K562 (cell line): ENCODE data around the gene DNAJC6. TPM values are rescaled to one million over a fixed set of nuclear protein-coding genes. Genes with fewer than 3 reads are reported as not detected.

Experiments used
- ADNP ChIP-seq: fragments of 200-800 bp; sonication (Bioruptor generic); IDR thresholded peaks from 2 replicates; pipeline ENCODE4 v1.6.1; 2016; ENCODE audit warnings: missing genetic modification characterization, missing compliant biosample characterization
- BDP1 ChIP-seq: IDR thresholded peaks from 3 replicates; pipeline ENCODE4 v1.6.1; 2011; ENCODE audit not compliant: insufficient read length, insufficient read depth
- BRD9 ChIP-seq: fragments of 450-650 bp; IDR thresholded peaks from 2 replicates; pipeline ENCODE4 v1.6.1; 2018; ENCODE audit warnings: low read depth; ENCODE audit not compliant: partially characterized antibody
- CBX2 ChIP-seq: fragments of 200-600 bp; sonication (generic); IDR thresholded peaks from one replicate; pipeline ENCODE4 v1.6.1; 2012; ENCODE audit warnings: mild to moderate bottlenecking, low read length, inconsistent platforms; ENCODE audit not compliant: insufficient read depth, poor library complexity, severe bottlenecking
- CC2D1A ChIP-seq: fragments of 450-650 bp; IDR thresholded peaks from 2 replicates; pipeline ENCODE4 v1.6.1; 2017; ENCODE audit warnings: mild to moderate bottlenecking
- CHCHD3 ChIP-seq: fragments of 250-450 bp; sonication (Bioruptor Pico); IDR thresholded peaks from 2 replicates; pipeline ENCODE4 v2.1.2; 2022; ENCODE audit warnings: mild to moderate bottlenecking
- GTF2A2 ChIP-seq: IDR thresholded peaks from 2 replicates; pipeline ENCODE4 v1.6.1; 2016; ENCODE audit warnings: mild to moderate bottlenecking, missing genetic modification characterization, missing compliant biosample characterization
- KLF10 ChIP-seq: fragments of 250-450 bp; sonication (Bioruptor Pico); IDR thresholded peaks from 2 replicates; pipeline ENCODE4 v1.6.1; 2021; ENCODE audit warnings: matching md5 sums
- MCM7 ChIP-seq, 2 experiments: fragments of 450-650 bp; IDR thresholded peaks; 2 replicates each; pipeline ENCODE4 v1.6.1; 2016 to 2018
- MYC ChIP-seq, 2 experiments: fragments of 250-450 bp in 1 of 2; sonication (Bioruptor Pico) in 1 of 2; IDR thresholded peaks; 2 replicates each; pipeline versions ENCODE4 v1.5.1 to v1.6.1; 2012 to 2021; ENCODE audit warnings: low read depth in 2 of 2, borderline replicate concordance in 1 of 2, improper control_type of control experiment in 1 of 2, low read length in 1 of 2, mild to moderate bottlenecking in 1 of 2, moderate library complexity in 1 of 2
- NR4A1 ChIP-seq, 2 experiments: fragments of 250-450 bp in 1 of 2; fragments of 450-650 bp in 1 of 2; sonication (Bioruptor Pico) in 1 of 2; IDR thresholded peaks; 2 replicates each; pipeline versions ENCODE4 v1.4.0 to v1.6.1; 2016 to 2020; ENCODE audit warnings: mild to moderate bottlenecking in 2 of 2, missing compliant biosample characterization in 1 of 2, missing genetic modification characterization in 1 of 2, moderate library complexity in 1 of 2
- POU5F1 ChIP-seq: fragments of 150-350 bp; IDR thresholded peaks from 2 replicates; pipeline ENCODE4 v1.6.1; 2014; ENCODE audit warnings: borderline replicate concordance, low read length, low read depth, mild to moderate bottlenecking; ENCODE audit not compliant: partially characterized antibody
- SREBF2 ChIP-seq: sonication (generic); formaldehyde crosslinking; IDR thresholded peaks from 2 replicates; pipeline ENCODE4 v1.4.0; 2020; ENCODE audit warnings: mild to moderate bottlenecking, missing genetic modification reagents
- ZBTB8A ChIP-seq: fragments of 450-650 bp; IDR thresholded peaks from 2 replicates; pipeline ENCODE4 v1.6.1; 2018; ENCODE audit warnings: mild to moderate bottlenecking, moderate library complexity; ENCODE audit not compliant: partially characterized antibody
- ZNF347 ChIP-seq: fragments of 450-650 bp; formaldehyde crosslinking; IDR thresholded peaks from 2 replicates; pipeline ENCODE4 v1.4.0; 2020; ENCODE audit warnings: low read depth, mild to moderate bottlenecking, moderate library complexity
- ZSCAN32 ChIP-seq: fragments of 450-650 bp; formaldehyde crosslinking; IDR thresholded peaks from 2 replicates; pipeline ENCODE4 v1.4.0; 2020; ENCODE audit warnings: mild to moderate bottlenecking, moderate library complexity
- polyA plus RNA-seq, 8 experiments: library from polyadenylated mRNA; depleted of rRNA in 4 of 8; stranded (reverse) in 5 of 8; unstranded in 3 of 8; fragments of >200 nt; fragmentation: Nextera tagmentation in 2 of 8; fragmentation: Illumina TruSeq in 1 of 8; extraction: Ambion mirVana in 2 of 8; extraction: Trizol in 1 of 8; gene quantifications; 2 replicates each; pipeline versions ENCODE4 v1.2.1 to v1.2.3, GENCODE V29; 2011 to 2014; ENCODE audit warnings: inconsistent platforms in 1 of 8, missing spikeins in 1 of 8
- total RNA-seq, 7 experiments: library from RNA; depleted of rRNA in 6 of 7; stranded (reverse); fragments of >200 nt in 6 of 7; fragmentation: Illumina TruSeq in 2 of 7; extraction: Trizol in 2 of 7; gene quantifications; 2 replicates each; pipeline versions ENCODE4 v1.2.1 to v1.2.3, GENCODE V29; 2011 to 2021; ENCODE audit warnings: low replicate concordance in 1 of 7
- TF ChIP-seq, protein P1 (sequence below): sonication (generic); formaldehyde crosslinking; IDR thresholded peaks from 2 replicates; pipeline ENCODE4 v1.8.0; 2022; ENCODE audit warnings: missing genetic modification reagents, mild to moderate bottlenecking, borderline replicate concordance
- TF ChIP-seq, protein P2 (sequence below): IDR thresholded peaks from 3 replicates; pipeline ENCODE4 v1.6.1; 2011; ENCODE audit warnings: borderline replicate concordance, mild to moderate bottlenecking; ENCODE audit not compliant: insufficient read length, insufficient read depth
- TF ChIP-seq, protein P3 (sequence below): IDR thresholded peaks from 2 replicates; pipeline ENCODE4 v1.6.1; 2014; ENCODE audit warnings: antibody characterized with exemption

The DNAJC6 gene
- total and polyA plus RNA-seq, 9 of the 15 experiments (the other 6 are each of a cell fraction or from before 2014, with no cell fraction given): 6.7 to 78.7 (median 28.0) TPM

DNA sequence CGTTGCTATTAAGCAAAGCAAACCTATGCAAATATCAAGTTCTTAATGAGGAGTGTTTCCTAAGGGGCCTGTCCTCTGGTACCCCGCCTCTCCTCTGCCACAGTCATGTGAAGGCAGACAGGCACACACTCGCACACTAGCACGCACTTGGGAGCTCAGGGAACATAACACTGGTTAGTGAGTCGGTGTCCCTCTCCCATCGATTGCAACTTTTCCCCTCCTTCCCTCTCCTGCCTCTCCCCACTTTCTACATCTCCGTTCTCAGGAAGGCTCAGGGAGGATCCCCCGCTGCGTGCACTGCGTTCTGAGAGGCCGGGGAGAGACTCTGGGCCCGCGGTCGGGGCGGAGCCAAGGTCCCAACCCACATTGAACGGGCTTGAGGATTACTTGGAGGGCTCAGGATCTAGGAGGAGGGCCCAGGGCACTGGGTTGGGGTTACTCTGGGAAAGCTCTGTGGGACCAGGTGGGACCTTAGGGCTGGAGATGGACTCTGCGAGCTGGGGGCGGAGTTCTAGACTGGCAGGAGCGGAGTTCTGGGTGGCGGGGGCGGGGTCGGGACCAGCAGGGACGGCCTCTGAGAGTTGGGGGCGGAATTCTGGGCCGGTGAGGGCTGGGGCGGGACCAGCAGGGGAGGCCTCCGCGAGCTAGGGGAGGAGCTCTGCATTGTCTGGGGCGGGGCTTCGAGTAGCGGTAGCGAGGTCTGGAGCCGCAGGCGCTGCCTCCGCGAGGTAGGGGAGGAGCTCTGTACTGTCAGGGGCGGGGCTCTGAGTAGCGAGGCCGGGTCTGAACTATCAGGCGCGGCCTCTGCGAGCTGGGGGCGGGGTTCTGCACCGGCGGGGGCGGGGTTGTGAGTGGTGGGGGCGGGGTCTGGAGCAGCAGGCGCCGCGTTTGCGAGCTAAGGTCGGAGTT, 110.6 kb downstream of the DNAJC6 start (continued):
- no peak for TF ChIP-seq ZNF347 (CRISPR knock-in tag)
- TF ChIP-seq NR4A1 (CRISPR knock-in tag; IDR thresholded peaks at IDR 0.05): no peak
- TF ChIP-seq NR4A1 (tag; IDR thresholded peaks at IDR 0.05): no peak
- no peak for TF ChIP-seq CHCHD3 (CRISPR knock-in tag)
- TF ChIP-seq, protein P1, sequence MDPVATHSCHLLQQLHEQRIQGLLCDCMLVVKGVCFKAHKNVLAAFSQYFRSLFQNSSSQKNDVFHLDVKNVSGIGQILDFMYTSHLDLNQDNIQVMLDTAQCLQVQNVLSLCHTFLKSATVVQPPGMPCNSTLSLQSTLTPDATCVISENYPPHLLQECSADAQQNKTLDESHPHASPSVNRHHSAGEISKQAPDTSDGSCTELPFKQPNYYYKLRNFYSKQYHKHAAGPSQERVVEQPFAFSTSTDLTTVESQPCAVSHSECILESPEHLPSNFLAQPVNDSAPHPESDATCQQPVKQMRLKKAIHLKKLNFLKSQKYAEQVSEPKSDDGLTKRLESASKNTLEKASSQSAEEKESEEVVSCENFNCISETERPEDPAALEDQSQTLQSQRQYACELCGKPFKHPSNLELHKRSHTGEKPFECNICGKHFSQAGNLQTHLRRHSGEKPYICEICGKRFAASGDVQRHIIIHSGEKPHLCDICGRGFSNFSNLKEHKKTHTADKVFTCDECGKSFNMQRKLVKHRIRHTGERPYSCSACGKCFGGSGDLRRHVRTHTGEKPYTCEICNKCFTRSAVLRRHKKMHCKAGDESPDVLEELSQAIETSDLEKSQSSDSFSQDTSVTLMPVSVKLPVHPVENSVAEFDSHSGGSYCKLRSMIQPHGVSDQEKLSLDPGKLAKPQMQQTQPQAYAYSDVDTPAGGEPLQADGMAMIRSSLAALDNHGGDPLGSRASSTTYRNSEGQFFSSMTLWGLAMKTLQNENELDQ (CRISPR knock-in tag): no peak
- TF ChIP-seq, protein P2, sequence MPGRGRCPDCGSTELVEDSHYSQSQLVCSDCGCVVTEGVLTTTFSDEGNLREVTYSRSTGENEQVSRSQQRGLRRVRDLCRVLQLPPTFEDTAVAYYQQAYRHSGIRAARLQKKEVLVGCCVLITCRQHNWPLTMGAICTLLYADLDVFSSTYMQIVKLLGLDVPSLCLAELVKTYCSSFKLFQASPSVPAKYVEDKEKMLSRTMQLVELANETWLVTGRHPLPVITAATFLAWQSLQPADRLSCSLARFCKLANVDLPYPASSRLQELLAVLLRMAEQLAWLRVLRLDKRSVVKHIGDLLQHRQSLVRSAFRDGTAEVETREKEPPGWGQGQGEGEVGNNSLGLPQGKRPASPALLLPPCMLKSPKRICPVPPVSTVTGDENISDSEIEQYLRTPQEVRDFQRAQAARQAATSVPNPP: no peak
- no peak for TF ChIP-seq BDP1
- TF ChIP-seq ADNP: no peak
- 0 out of 4 replicates have a peak, but pooled peaks of 1 of the 2 experiments have one; percentile 14 for TF ChIP-seq MCM7 (IDR thresholded peaks at IDR 0.05)
- no peak for TF ChIP-seq POU5F1
- TF ChIP-seq KLF10 (CRISPR knock-in tag): no peak
- no peak for TF ChIP-seq CC2D1A
- no peak for TF ChIP-seq BRD9
- TF ChIP-seq CBX2: no peak
- TF ChIP-seq SREBF2 (CRISPR knock-in tag): no peak
- TF ChIP-seq GTF2A2: no peak
- TF ChIP-seq, protein P3, sequence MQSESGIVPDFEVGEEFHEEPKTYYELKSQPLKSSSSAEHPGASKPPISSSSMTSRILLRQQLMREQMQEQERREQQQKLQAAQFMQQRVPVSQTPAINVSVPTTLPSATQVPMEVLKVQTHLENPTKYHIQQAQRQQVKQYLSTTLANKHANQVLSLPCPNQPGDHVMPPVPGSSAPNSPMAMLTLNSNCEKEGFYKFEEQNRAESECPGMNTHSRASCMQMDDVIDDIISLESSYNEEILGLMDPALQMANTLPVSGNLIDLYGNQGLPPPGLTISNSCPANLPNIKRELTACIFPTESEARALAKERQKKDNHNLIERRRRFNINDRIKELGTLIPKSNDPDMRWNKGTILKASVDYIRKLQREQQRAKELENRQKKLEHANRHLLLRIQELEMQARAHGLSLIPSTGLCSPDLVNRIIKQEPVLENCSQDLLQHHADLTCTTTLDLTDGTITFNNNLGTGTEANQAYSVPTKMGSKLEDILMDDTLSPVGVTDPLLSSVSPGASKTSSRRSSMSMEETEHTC: no peak
- TF ChIP-seq ZSCAN32 (CRISPR knock-in tag): no peak
- no peak for TF ChIP-seq ZBTB8A
- TF ChIP-seq MYC (IDR thresholded peaks at IDR 0.05; ENCODE audit: low read depth, low read length): no peak; the same call in 1 of the 2 replicates
- 0 out of 2 replicates have a peak, but pooled peaks have one; percentile 45 for TF ChIP-seq MYC (CRISPR knock-in tag; IDR thresholded peaks at IDR 0.05; ENCODE audit: borderline replicate concordance, low read depth)
